ENCODE measurements around the gene SLC6A1. TPM values are rescaled to one million over a fixed set of nuclear protein-coding genes. Genes with fewer than 3 reads are reported as not detected.

SLC6A1 gene
- total RNA-seq, 1 donor from 2014 or later = 0.52 TPM

DNA sequence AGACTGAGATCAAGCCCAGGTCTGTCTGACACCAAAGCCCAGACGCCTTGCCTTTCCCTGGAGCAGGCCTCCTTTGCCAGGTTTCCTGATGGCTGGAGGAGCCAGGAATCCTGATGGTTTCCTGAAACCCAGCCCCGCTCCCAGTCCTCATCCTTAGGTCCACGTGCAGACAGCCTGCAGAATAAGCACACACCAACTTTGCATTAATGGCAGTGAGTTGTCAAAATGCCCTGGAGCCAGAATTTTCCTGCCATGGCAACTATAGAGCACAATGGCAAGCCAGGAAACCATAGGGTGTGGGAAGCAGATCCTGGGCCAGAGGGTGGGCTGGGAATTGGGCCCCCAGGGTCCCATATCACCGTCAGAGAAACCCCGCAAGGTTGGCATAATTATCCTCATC is 94.3 kb downstream of the SLC6A1 start:
- H3K79me2 ChIP-seq (ENCODE audit: low read depth) = no peaks in the 10 kb centered on the region
- TF ChIP-seq EZH2 (IDR thresholded peaks at IDR 0.05) (no peak), CTCF (IDR thresholded peaks at IDR 0.05) (no peak), EZH2phosphoT487 (IDR thresholded peaks at IDR 0.05) (no peak)
- no peaks in the 10 kb centered on the region for H3K36me3 Mint-ChIP-seq
- H3K36me3 ChIP-seq = no peaks in the 10 kb centered on the region
- no peaks in the 10 kb centered on the region for H3K9me3 ChIP-seq (ENCODE audit: low read depth)
- no peak overlapping the region for H3K4me3 ChIP-seq
- no peak overlapping the region for H3K4me3 Mint-ChIP-seq
- no peak for DNase-seq (ENCODE audit: low spot score)
- no peaks in the 10 kb centered on the region for H3K9me3 Mint-ChIP-seq
- H4K20me1 ChIP-seq (ENCODE audit: low read depth) = no peaks in the 10 kb centered on the region
- H3K27ac ChIP-seq = no peak overlapping the region
- H3K27me3 Mint-ChIP-seq (ENCODE audit: insufficient read depth, low read depth) = peaks cover 7% of the 10 kb centered on the region
- H3K4me1 Mint-ChIP-seq = peaks cover 22% of the 10 kb centered on the region
- H3K9ac ChIP-seq = no peak overlapping the region
- H2AFZ ChIP-seq (replicated peaks) = no peak overlapping the region
- H3K27ac Mint-ChIP-seq = no peak overlapping the region
- H3K4me2 ChIP-seq = no peak overlapping the region
- H3K4me1 ChIP-seq = peaks cover 3% of the 10 kb centered on the region
- peaks cover 10% of the 10 kb centered on the region for H3K27me3 ChIP-seq
- no peaks in the 10 kb centered on the region for H3F3A ChIP-seq (ENCODE audit: low read depth)

- no peak for TF ChIP-seq EZH2phosphoT487 (IDR thresholded peaks at IDR 0.05)
- no peak for TF ChIP-seq EZH2 (IDR thresholded peaks at IDR 0.05)
- TF ChIP-seq CTCF (IDR thresholded peaks at IDR 0.05) = no peak
- H2AFZ ChIP-seq (replicated peaks) = no peak overlapping the region
- H3K27ac ChIP-seq = no peak overlapping the region
- no peaks in the 10 kb centered on the region for H3K9me3 ChIP-seq (ENCODE audit: low read depth)
- no peaks in the 10 kb centered on the region for H4K20me1 ChIP-seq (ENCODE audit: low read depth)
- H3F3A ChIP-seq (ENCODE audit: low read depth) = no peaks in the 10 kb centered on the region
- no peak overlapping the region for H3K4me3 ChIP-seq
- H3K27me3 ChIP-seq = peaks cover under 1% of the 10 kb centered on the region
- Mint-ChIP-seq H3K27me3 (ENCODE audit: insufficient read depth, low read depth) (peaks cover 3% of the 10 kb centered on the region), H3K4me1 (peaks cover 27% of the 10 kb centered on the region), H3K4me3 (no peak overlapping the region), H3K36me3 (no peaks in the 10 kb centered on the region), H3K9me3 (no peaks in the 10 kb centered on the region), H3K27ac (no peak overlapping the region)
- no peak overlapping the region for H3K9ac ChIP-seq
- no peak overlapping the region for H3K4me2 ChIP-seq
- H3K79me2 ChIP-seq (ENCODE audit: low read depth) = no peaks in the 10 kb centered on the region
- H3K4me1 ChIP-seq = peaks cover 3% of the 10 kb centered on the region
- H3K36me3 ChIP-seq = no peaks in the 10 kb centered on the region
- no peak for DNase-seq (ENCODE audit: low spot score)
These were observed 95.5 kb downstream of the SLC6A1 start for GRCh38 chr3:11088066-11088465.

- no peaks in the 10 kb centered on the region for H3K27me3 ChIP-seq
- H3K4me2 ChIP-seq = no peak overlapping the region
- H3F3A ChIP-seq (ENCODE audit: low read depth) = no peaks in the 10 kb centered on the region
- H4K20me1 ChIP-seq (ENCODE audit: low read depth) = no peaks in the 10 kb centered on the region
- Mint-ChIP-seq H3K27ac (no peak overlapping the region), H3K27me3 (ENCODE audit: insufficient read depth, low read depth) (peaks cover 3% of the 10 kb centered on the region), H3K9me3 (no peaks in the 10 kb centered on the region), H3K4me1 (peaks cover 27% of the 10 kb centered on the region), H3K36me3 (no peaks in the 10 kb centered on the region), H3K4me3 (no peak overlapping the region)
- no peaks in the 10 kb centered on the region for H3K36me3 ChIP-seq
- TF ChIP-seq CTCF (IDR thresholded peaks at IDR 0.05) (no peak), EZH2phosphoT487 (IDR thresholded peaks at IDR 0.05) (no peak), EZH2 (IDR thresholded peaks at IDR 0.05) (no peak)
- no peak overlapping the region for H3K27ac ChIP-seq
- DNase-seq (ENCODE audit: low spot score) = no peak
- H3K9ac ChIP-seq = no peak overlapping the region
- H3K4me3 ChIP-seq = no peak overlapping the region
- H2AFZ ChIP-seq (replicated peaks) = no peak overlapping the region
- peaks cover 3% of the 10 kb centered on the region for H3K4me1 ChIP-seq
- H3K79me2 ChIP-seq (ENCODE audit: low read depth) = no peaks in the 10 kb centered on the region
- no peaks in the 10 kb centered on the region for H3K9me3 ChIP-seq (ENCODE audit: low read depth)
These were observed 96.3 kb downstream of the SLC6A1 start for GRCh38 chr3:11088831-11089230.

Other genes starting within 250 kb of the SLC6A1 start
- 0.86 and 1.2 TPM in 2 replicates for gene SLC6A11, start 176.5 kb upstream of the SLC6A1 start, total RNA-seq (ENCODE audit: low replicate concordance)
- 0.09 and 0.19 TPM in 2 replicates for gene HRH1, start 161.7 kb downstream of the SLC6A1 start, total RNA-seq (ENCODE audit: low replicate concordance)